T-helper 1 cell (primary cell): ENCODE data around the gene RHO.
"Not testable (repeated sequence)": the region's sequence is repeated elsewhere in the genome, so short reads cannot be mapped to it uniquely, and the experiment has no call there.

ENCODE experiments used
- DNase-seq, 5 donors: peaks; one replicate each; pipeline ENCODE4 v3.0.0-alpha.2; 2012 to 2020

The RHO gene

DNA sequence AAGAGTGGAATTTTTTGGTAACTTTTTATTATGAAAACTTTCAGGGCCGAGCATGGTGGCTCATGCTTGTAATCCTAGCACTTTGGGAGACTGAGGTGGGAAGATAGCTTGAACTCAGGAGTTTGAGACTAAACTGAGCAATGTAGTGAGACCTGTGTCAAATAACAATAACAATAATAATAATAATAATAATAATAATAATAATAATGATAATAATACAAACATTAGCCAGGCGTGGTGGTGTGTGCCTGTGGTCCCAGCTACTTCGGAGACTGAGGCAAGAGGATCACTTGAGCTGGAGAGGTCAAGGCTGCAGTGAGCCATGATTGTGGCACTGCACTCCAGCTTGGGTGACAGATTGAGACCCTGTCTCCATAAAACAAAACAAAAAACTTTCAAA is 17.5 kb downstream of the RHO start:
- DNase-seq, result not testable (repeated sequence)

DNA sequence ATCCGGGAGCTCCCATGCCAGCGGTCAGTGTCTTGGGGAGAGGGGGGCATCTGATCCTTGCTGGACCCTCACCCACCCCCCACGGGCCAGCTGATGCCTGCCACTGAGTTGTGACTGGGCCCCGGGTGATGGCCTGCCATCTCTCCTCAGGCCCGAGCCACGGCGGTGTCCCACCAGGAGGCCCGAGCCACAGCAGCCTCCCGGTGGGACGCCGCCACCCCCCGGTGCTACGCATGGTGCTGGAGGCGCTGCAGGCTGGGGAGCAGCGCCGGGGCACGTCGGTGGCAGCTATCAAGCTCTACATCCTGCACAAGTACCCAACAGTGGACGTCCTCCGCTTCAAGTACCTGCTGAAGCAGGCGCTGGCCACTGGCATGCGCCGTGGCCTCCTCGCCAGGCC is 18.8 kb downstream of the RHO start:
- DNase-seq, result no peak

DNA sequence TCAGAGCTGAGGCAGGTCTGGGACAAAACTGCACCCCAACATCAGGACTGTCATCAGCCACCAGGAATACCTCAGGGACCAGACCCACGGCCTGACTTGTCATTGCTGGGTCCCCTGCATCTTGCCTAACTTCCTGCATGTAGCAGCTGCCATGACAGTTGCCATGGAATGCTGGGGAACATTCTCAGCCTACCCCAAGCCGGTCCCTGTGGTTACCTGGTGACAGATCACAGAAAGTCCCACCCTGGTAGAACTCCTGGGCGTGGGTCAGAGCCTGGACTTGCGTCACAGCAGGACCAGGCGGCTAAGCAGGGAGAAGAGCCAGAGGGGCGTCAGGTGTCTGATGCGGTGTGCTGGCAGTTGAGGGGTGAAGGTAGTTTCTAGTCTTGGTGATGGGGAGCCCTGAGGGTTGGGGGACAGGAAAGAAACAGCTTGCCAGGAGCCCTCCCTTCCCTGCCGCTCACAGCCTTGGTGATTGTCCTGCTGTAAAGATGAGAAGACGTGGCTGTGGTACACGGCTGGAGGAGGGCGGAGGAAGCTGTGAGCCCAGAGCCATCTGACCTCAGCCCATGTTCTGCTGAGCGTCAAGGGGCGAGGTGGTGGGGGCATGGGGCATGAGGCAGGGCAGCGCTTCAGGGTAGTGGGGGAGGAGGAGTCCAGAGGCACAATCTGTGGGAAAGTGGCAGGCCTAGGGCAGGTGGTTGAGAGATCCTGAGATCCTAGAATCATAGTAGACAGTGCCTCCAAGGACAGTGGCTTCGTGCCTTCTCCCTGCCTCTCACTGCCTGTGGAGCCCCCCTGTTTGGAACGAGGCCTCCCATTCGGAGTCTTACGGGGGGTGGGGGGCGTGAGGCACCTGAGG is 19.9 kb downstream of the RHO start:
- DNase-seq, result no peak

DNA sequence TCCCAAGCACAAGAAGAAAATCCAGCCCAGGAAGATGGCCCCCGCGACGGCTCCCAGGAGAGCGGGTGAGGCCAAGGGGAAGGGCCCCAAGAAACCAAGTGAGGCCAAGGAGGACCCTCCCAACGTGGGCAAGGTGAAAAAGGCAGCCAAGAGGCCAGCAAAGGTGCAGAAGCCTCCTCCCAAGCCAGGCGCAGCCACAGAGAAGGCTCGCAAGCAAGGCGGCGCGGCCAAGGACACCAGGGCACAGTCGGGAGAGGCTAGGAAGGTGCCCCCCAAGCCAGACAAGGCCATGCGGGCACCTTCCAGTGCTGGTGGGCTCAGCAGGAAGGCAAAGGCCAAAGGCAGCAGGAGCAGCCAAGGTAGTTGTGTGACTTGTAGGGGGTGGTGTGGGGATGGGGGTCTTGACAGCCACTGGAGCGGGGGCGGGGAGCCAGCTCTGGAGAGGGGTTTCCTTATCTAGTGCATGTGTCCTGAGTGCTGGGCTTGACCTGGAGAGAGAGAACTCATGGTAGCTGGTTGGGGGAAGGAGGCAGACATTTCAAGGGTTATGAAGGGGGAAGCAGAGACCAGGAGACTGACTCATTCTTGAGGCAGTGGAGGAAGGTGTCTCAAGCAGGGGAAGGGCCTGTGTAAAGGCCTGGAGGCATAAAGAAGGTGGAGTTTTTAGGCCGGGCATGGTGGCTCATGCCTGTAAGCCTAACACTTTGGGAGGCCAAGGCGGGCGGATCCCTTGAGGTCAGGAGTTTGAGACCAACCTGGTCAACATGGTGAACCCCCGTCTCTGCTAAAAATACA is 20.8 kb downstream of the RHO start:
- DNase-seq, result no peak

DNA sequence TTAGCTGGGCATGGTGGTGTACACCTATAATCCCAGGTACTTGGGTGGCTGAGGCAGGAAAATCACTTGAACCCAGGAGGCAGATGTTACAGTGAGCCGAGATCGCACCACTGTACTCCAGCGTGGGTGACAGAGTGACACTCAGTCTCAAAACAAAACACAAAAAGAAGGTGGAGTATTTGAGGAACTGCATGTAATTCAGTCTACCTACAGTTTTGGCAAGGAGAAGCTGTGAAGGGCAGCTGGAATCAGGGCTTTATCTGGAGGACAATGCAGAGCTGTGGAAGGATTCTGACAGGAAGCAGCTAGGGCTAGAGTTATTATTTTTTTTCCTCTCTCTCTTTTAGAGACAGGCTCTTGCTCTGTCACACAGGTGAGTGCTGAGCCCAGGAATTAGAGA is 21.4 kb downstream of the RHO start:
- DNase-seq, result no peak

DNA sequence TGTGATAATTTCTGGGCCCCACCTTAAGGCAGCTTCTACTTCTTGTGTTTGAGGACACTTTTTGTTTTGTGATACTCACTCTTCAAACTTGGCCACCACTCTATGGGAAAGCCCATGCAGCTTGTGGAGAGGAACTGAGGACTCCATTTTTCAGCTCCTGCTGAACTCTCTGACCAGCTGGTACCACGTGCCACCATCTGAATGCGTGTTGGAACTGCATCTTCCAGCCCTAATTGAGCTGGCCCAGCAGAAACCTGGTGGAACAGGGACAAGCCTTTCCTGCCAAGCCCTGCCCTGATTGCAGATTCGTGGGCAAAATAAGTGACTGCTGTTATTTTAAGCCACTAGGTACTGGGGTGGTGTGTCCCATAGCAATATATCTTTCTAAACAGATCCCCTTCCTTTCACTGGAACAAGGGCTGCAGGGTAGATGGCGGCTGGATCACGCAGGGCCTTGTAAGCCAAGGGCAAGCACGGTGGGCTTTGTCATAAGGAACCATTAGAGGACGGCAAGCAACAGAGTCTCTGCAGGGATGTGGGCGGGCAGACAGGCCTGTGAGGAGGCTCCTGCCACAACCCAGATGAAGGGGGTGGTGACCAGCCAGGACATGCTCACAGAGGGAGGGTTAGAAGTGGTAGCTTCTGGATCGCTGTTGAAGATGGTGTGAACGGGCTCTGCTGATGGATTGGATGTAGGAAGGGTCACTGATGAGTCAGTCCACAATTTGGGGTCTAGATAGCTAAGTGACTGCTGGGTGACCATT is 24.0 kb downstream of the RHO start:
- DNase-seq, result no peak

DNA sequence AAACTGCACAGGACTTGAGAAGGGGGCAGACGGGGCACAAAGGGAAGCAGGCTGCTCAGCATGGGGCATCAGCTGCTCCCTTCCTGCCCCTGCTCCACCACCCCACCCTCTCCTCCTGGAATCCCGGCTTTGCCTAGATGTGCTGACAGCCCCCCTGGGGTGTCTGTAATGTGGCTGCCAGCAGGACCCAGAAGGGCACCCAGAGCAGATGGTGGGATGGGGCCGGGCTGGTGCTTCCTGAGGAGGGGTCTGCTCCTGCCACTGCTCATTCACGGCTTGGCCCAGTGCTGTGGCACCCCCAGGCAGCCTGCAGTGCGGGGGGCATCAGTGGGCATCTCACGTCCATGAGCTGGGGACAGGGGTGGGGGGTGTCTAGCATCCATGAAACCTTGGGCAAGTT is 24.7 kb downstream of the RHO start:
- no peak for DNase-seq

DNA sequence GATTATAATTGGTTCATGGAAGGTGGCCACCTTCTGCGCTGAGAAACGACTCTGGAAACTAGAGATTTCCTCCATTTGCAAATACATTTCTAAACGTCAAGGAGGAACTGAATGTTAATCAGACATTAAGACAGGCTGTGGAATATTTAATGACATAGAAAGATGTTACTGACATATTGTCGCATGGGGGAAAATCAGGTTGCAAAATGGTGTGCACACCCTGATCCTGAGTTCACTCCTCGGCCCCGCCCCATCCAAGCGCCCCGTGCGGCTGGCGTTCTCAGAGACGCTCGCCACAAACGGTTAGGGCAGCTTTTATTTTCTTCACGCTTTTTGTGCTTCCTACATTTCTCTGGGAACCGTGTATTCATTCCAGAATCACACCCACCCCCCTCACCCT is 25.3 kb downstream of the RHO start:
- DNase-seq, result no peak

DNA sequence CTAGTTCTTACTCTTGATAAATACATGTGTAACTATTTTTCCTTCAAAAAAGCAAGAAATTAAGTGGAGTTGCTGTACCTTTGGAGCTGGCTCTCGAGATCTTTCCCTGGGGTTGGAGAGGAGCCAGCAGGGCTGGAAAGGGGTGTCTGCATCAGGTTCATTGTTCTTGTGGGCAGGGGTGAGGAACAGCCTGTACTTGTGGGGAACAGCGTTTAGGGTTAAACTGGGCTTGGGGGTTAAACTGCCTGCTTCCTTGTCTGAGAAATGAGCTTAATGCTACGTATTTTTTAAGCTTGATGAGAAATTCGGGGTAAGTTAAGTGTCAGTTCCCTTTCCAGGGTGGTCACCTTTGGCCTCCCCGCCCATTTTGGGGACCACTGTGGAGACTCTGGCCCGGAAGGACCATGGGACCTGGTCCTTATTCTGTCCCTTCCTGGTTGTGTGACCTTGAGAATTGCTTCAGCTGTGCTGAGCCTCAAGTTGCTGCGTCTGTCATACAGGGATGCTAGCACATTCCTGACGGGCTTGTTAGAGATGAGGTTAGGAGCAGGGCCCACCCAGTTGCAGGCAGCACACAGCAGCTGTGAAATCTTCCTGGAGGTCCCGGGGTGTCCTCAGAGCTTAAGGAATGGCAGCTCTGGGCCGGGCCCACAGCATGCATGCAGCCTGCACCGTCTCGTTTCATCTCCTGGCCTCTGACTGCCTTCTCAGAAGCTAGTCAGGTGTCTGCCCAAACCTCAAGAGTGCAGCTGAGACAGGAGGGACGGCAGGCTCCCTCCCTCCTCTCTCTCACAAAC is 26.1 kb downstream of the RHO start:
- no peak for DNase-seq

DNA sequence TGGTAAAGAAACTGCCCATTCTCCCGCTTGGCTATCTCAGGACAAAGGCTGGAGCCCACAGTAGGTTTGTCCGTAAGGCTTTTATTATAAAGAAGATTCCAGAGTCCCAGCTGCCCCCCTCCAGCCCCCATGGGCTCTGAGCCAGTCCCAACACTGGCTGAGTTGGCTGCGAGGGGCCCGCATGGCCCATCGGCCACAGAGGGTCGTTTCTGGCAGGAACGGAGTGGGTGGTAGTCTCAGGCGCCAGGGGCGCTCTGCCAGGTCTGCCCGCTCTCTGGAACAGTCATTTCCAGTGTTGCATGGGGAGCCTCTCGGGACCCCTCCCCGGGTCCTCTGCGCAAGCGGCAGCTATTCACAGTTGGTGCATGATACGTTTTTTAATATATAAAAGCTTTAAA is 26.7 kb downstream of the RHO start:
- no peak for DNase-seq

DNA sequence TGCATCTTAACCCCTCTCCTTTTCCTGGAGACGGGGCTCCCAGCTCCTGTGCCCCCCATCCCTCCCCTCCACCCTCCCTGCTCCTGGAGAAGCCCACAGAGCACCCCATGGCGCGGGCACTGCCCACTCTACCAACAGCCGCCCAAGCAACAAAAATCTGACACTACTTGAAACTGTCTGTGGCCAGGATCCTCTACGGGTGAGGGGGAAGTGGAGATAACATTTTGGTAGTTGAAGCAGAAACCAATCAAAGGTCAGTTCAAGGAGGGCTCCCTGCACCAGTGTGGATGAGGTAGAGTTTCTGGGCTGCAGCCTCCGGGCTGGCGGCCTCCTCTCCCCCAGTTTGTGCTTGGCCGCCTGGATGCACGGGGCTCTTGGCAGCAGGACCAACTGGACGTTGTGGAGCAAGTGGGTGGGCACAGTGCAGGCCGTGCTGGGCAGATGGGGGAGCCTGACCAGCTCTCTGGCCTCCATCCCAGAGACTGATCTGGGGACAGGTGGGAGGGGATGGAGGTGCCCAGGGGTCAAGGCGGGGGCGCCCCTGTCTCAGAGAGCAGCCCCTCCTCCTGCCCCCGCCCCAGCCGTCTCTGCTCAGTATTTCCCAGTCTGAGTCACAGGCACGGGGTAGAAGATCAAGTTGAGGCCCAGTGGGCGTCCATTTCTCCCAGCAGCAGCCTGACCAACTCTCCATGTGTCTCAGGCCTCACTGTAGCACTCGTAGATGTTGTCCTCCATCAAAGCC is 27.3 kb downstream of the RHO start:
- no peak for DNase-seq

DNA sequence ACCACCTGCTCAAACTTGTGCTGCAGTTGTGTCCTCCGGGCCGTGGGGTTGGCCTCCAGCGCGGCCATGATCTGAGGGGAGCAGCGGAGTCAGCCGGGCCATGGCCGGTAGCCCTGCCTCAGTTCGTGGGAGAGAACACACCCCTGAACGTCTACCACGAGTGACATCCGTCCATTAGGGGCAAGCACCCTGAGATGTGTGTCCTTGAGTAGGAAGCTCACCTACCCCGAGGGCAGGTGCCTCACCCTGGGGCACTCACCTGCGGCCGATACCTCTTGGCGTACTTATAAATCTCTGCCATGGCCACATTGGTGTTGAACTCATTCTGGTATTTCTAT is 27.9 kb downstream of the RHO start:
- no peak for DNase-seq

DNA sequence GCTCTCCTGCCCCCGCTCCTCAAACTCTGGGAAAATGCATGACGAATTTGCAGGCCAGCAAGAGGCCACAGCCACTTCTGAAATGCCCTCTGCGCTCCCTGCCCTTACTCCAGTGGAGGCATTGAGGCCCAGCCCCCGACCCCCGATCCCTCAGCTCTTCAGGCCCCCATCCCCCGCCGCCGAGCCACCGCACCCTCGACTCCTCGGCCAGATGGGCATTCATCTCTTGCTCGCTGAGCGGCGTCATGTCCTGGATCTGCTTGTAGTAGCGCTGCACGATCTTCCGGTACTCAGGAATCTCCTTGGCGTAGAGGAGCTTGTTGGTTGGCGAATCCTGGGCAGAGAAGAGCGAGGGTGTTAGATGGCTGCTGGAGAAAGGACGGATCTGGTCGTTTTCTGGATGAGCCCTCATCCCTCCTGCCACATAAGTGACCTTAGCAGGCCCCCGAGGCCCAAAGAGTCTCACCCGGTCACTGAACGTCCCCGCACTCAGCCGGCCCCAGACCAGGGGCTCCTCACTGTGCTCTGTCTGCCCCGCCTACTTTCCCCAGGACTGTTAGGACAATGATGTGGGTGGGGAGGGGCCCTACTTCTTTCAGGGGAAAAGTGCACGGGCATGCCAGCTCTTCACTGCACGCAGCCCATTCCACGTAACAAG is 28.6 kb downstream of the RHO start:
- DNase-seq, result no peak

DNA sequence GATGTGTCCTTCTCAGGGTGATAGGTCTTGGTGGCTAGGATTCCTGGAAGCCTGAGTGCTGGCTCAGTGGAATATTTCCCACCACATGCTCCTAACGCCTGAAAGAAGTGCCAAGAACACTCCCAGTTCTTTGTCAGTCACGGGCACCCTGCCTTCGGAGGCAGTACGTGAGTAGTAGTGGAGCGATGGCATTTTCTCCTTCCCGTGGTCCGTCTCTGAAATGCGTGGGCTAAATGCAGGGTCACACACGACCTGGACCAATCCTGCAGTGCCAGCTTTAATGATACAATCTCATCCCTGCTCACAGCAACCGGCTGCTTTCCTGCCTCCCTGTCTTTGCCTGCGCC is 29.1 kb downstream of the RHO start:
- DNase-seq, result no peak

DNA sequence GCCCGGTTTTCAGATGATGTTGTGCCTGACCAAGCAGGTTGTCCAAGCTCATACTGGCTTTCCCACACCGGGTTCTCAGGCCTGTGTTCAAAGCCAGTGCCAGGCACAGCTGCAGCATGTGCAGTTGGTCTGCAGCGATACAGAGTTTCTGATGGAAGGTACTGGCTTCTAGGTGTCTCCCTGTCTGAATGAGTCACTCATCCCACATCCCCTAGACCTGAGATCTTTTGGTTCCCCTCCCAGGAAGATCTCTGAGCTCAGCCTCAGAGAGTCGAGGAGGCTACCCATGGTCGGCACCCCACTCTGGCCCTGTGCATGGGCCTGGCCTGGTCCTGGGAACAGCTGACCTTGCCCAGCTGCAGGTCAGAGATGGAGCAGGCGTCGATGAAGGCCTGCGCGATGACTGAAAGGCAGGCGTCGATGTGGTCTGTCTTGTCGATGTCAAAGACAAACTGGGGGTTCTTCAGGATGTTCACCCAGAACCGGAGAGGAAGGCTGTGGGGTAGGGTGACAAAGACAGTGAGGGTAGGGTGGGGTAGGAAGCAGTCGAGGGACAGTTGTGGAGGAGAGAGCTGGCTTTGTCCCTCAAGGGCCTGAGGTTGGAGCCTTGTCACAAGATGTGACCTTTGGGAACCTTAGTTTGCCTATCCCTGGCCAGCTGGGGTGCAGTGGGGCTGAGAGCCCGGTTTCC is 29.8 kb downstream of the RHO start:
- DNase-seq, result no peak

DNA sequence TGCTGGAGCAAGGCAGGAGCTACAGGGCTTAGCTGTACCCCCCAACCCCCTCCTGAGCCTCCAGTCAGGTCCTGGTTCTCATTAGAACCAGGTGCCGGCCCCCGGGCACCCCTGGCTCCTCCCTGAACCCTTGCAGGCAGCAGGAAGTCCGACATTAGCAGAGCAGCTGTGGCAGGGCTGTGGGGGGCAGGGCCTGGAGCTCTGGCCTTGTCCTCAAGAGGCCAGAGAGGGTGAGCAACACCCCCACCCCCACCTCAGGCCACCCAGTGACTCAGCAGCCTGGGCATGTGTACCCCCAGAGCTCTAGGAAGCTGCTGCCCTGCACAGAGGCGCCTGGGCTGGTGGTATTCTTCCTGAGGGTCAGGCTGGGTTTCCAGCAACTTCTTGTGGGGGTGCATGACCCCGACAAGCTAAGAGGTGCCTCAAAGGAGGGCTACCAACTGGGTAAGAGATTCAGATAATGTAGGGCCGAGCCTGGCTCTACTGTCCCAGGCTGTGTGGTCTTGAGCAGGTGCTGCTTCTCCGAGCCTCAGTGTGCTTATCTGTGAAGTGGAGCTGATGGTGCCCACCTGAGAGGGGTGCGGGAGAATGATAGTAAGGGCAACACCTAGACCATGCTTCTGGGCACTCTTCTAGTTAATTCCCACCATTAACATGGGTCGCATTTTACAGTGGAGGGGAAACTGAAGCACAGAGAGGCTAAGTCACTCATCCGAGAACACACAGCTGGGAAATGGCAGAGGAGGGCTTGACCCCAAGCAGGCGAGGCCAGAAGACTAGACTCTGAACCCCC is 30.5 kb downstream of the RHO start:
- DNase-seq, result no peak

DNA sequence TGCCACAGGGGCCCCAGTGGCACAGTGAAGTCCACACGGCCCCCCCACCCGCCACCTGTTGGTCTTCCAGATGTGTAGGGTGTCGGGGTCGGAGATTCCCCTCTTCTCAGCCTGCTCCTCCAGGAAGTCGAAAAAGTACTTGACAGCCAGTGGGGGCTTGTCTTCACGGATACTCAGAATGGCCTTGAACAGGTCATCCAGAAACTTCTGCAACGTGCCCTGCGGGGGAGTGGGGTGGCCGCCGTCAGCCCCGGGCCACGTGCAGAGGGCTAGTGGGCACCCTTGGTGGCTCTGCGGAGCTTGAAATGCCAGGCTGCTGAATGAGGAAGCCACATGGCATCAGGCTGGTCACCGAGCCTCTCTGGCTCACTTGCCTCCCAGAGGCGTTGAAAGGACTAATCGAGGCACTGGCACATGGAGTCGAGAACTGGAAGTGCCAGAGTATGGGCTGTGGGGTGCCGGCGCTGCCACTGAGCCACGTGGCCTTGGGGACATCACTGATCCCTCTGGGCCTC is 31.2 kb downstream of the RHO start:
- DNase-seq, result no peak

DNA sequence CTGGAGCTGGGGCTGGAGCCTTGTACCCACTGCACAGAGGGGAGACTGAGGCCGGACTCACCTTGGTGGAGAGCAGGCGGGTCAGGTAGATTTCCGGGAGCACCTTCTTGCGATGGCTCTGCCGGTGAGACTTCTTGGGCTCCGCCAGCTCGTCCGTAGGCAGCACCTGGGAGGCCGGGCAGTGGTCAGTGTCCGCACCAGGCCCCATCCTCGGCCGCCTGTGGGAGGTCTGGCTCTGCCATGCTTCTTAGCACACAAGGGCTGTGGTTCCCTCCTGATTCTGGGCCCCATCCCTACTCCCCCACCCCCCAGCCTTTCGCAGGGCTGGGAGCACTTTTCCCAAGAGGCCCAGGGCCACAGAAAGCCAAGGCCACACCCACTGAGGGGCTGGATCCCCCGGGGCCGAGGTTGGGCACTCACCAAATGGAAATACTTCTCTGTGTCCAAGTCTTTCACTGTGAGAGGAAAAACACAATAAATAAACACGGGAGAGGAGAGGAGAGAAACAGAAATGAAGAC is 31.9 kb downstream of the RHO start:
- DNase-seq, result no peak

DNA sequence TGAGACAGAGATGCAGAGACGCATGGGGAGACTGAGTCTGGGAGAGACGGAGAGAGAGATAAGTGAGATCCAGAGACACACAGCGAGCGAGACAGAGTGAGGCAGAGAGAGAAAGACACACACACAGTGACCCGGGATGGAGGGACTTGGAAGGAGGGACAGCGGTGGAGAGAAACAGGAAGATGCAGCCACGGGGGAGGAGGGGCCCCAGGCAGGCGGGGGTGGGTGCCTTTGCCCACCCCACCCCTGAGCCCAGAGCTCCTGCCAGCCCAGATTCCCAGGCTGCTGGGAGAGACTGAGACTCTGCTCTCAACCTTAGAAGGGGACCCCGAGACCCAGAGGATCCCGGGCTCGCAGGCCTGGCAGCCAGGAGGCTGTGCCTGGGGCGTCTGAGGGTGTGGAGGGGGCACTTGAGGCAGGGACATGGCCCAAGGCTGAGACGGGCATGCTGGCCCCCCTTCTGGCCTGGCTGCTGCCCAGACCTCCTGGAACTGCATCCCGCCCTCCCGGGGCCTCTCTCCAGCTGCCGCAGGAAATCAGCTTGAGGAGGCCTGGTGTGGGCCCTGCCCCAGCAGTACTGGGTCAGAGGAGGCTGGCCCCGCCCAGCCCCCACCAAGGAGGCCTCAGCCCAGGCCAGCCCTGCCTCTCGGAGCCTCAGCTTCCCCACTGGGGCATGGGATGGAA is 32.6 kb downstream of the RHO start:
- no peak for DNase-seq
